ENCODE results near the gene GYS2. TPM values are rescaled to one million over a fixed set of nuclear protein-coding genes. Genes with fewer than 3 reads are reported as not detected.
A peak's percentile ranks its signal among the peaks of the same experiment; 100 is the strongest.

Gene GYS2
- total RNA-seq (not detected), polyA plus RNA-seq (not detected)

- Histone ChIP-seq H3K4me3 (no peak within 1 kb of the TSS), H3K27ac (no peak within 1 kb of the TSS), H3K36me3 (no peaks in the 10 kb centered on the region), H3K9me3 (no peaks in the 10 kb centered on the region), H3K4me1 (peaks cover 0 to 8% (median 4%) of the 10 kb centered on the region in 3 donors), H3K27me3 (no peaks in the 10 kb centered on the region)
- intact Hi-C loops (cut with DNase I) = loop anchor here in 2 of 3 donors (5.0 to 10.0 kb wide), 2 partner anchors 73 to 80 kb away; no protein-coding TSS in a partner anchor
- FAIRE-seq (no peak), DNase-seq (no peak), ATAC-seq (no peak)
- no peak for TF ChIP-seq CTCF (IDR thresholded peaks at IDR 0.05)
- 61 to 66% methylated on average over 7 of the region's 7 CpGs for WGBS, 2 donors
Measured at GRCh38 chr12:21604245-21605101, at the start of gene GYS2. GYS2 (minus strand) TSS chr12:21604847; CDS start chr12:21604592, 255 bp downstream.

- FAIRE-seq (no peak), ATAC-seq (no peak), DNase-seq (no peak)
- H3K9me3 ChIP-seq = no peaks in the 10 kb centered on the region
- peaks cover 0 to 18% (median 7%) of the 10 kb centered on the region in 3 donors for H3K36me3 ChIP-seq
- intact Hi-C loops (cut with DNase I) = no loop called here
- 81 to 86% methylated on average over 1 of the region's 1 CpG for WGBS, 2 donors
- H3K4me3 ChIP-seq = no peak overlapping the region
- no peak overlapping the region for H3K27ac ChIP-seq
- no peaks in the 10 kb centered on the region for H3K27me3 ChIP-seq
- no peak for TF ChIP-seq CTCF (IDR thresholded peaks at IDR 0.05)
- H3K4me1 ChIP-seq = peaks cover 20 to 23% (median 21%) of the 10 kb centered on the region in 3 donors
Measured at GRCh38 chr12:21651821-21652220, 47.2 kb upstream of the GYS2 start.

- FAIRE-seq (no peak), DNase-seq (no peak), ATAC-seq (peak in 1 of 4 donors; percentile 27)
- Histone ChIP-seq H3K4me3 (no peak overlapping the region), H3K36me3 (peaks cover 0 to 26% (median 11%) of the 10 kb centered on the region in 3 donors), H3K27me3 (no peaks in the 10 kb centered on the region), H3K27ac (no peak overlapping the region), H3K9me3 (no peaks in the 10 kb centered on the region), H3K4me1 (peaks cover 20 to 23% (median 21%) of the 10 kb centered on the region in 3 donors)
- intact Hi-C loops (cut with DNase I) = no loop called here
- TF ChIP-seq CTCF (IDR thresholded peaks at IDR 0.05) = no peak
- WGBS, 2 donors = 97 to 100% methylated on average over 1 of the region's 1 CpG
Measured at GRCh38 chr12:21650997-21651396, 46.4 kb upstream of the GYS2 start.

- 64% methylated on average over 3 of the region's 3 CpGs for WGBS, 2 donors
Measured at GRCh38 chr12:21649034-21649433, 44.4 kb upstream of the GYS2 start.

More at GRCh38 chr12:21649034-21649433, 44.4 kb upstream of the GYS2 start:
- DNase-seq (no peak), ATAC-seq (no peak), FAIRE-seq (no peak)
- Histone ChIP-seq H3K4me1 (peaks cover 11 to 18% (median 17%) of the 10 kb centered on the region in 3 donors), H3K9me3 (no peaks in the 10 kb centered on the region), H3K36me3 (peaks cover 0 to 26% (median 6%) of the 10 kb centered on the region in 3 donors), H3K27me3 (no peaks in the 10 kb centered on the region), H3K4me3 (no peak overlapping the region), H3K27ac (no peak overlapping the region)
- TF ChIP-seq CTCF (IDR thresholded peaks at IDR 0.05) = no peak
- intact Hi-C loops (cut with DNase I) = no loop called here

Data from pancreas (tissue), 10 donors.